GM23338 (cell line): ENCODE results near the gene CELA3B. TPM values are rescaled to one million over a fixed set of nuclear protein-coding genes. Genes with fewer than 3 reads are reported as not detected.
"Not testable (repeated sequence)": the region's sequence is repeated elsewhere in the genome, so short reads cannot be mapped to it uniquely, and the experiment has no call there.

Source experiments
- ATAC-seq: fragments of 200-7000 bp; cut with Tn5 transposase; 3 replicates; pipeline ENCODE4 v1.9.1; 2020
- DNase-seq: peaks from one replicate; pipeline ENCODE4 v3.0.0-alpha.2; 2015; ENCODE audit warnings: low spot score
- H2AFZ ChIP-seq: fragments of 200-600 bp; sonication (generic); 2 replicates; pipeline ENCODE4 v1.8.0; 2016; ENCODE audit warnings: antibody characterized with exemption, mild to moderate bottlenecking, moderate library complexity
- H3F3A ChIP-seq: fragments of 200-600 bp; sonication (generic); replicated peaks from 2 replicates; pipeline ENCODE4 v1.8.0; 2017; ENCODE audit warnings: antibody characterized with exemption, mixed run types, low read depth
- H3K27ac ChIP-seq: fragments of 200-600 bp; sonication (generic); 2 replicates; pipeline ENCODE4 v1.6.1; 2016; ENCODE audit warnings: low read depth
- H3K27me3 ChIP-seq: fragments of 200-600 bp; sonication (generic); 2 replicates; pipeline ENCODE4 v1.8.0; 2016; ENCODE audit warnings: mild to moderate bottlenecking, mixed run types, moderate library complexity; ENCODE audit not compliant: insufficient read depth
- H3K36me3 ChIP-seq: fragments of 200-600 bp; sonication (generic); 2 replicates; pipeline ENCODE4 v1.8.0; 2016; ENCODE audit warnings: mild to moderate bottlenecking; ENCODE audit not compliant: insufficient read depth
- H3K4me1 ChIP-seq: fragments of 200-600 bp; sonication (generic); 2 replicates; pipeline ENCODE4 v1.8.0; 2016; ENCODE audit warnings: mild to moderate bottlenecking, moderate library complexity; ENCODE audit not compliant: insufficient read depth
- H3K4me2 ChIP-seq: fragments of 200-600 bp; sonication (generic); 2 replicates; pipeline ENCODE4 v1.7.1; 2017; ENCODE audit warnings: mixed run types
- H3K4me3 ChIP-seq: fragments of 200-600 bp; sonication (generic); 2 replicates; pipeline ENCODE4 v1.6.1; 2016; ENCODE audit warnings: mixed run types
- H3K79me2 ChIP-seq: fragments of 200-600 bp; sonication (generic); replicated peaks from 2 replicates; pipeline ENCODE4 v1.8.0; 2017; ENCODE audit warnings: mild to moderate bottlenecking; ENCODE audit not compliant: insufficient read depth
- H3K9me2 ChIP-seq: fragments of 200-600 bp; sonication (generic); 2 replicates; pipeline ENCODE4 v1.8.0; 2017; ENCODE audit not compliant: insufficient read depth
- H4K20me1 ChIP-seq: fragments of 200-600 bp; sonication (generic); replicated peaks from 2 replicates; pipeline ENCODE4 v1.8.0; 2017; ENCODE audit warnings: mild to moderate bottlenecking; ENCODE audit not compliant: insufficient read depth
- H3K27ac Mint-ChIP-seq: 2 replicates; pipeline ENCODE4 v1.8.0; 2020; ENCODE audit warnings: inconsistent platforms, mild to moderate bottlenecking, moderate library complexity, mixed read lengths
- H3K27me3 Mint-ChIP-seq: 3 replicates; pipeline ENCODE4 v1.8.0; 2022; ENCODE audit warnings: low read depth, mild to moderate bottlenecking, moderate library complexity, mixed read lengths, inconsistent platforms; ENCODE audit not compliant: insufficient read depth, poor library complexity
- H3K36me3 Mint-ChIP-seq: 3 replicates; pipeline ENCODE4 v1.8.0; 2021; ENCODE audit warnings: low read depth, mild to moderate bottlenecking, inconsistent platforms, moderate library complexity, mixed read lengths
- H3K4me1 Mint-ChIP-seq: 3 replicates; pipeline ENCODE4 v1.8.0; 2020; ENCODE audit warnings: mild to moderate bottlenecking, inconsistent platforms, mixed read lengths
- H3K4me3 Mint-ChIP-seq: 3 replicates; pipeline ENCODE4 v1.8.0; 2021; ENCODE audit warnings: moderate library complexity, mild to moderate bottlenecking, inconsistent platforms, mixed read lengths
- H3K9me3 Mint-ChIP-seq: 3 replicates; pipeline ENCODE4 v1.8.0; 2020; ENCODE audit warnings: moderate library complexity, mild to moderate bottlenecking, inconsistent platforms, mixed read lengths
- CREB1 ChIP-seq: fragments of 250-450 bp; sonication (Bioruptor Pico); IDR thresholded peaks from 2 replicates; pipeline ENCODE4 v1.5.0; 2020; ENCODE audit warnings: low read depth, mild to moderate bottlenecking, moderate library complexity
- CTCF ChIP-seq, 2 experiments: fragments of 200-600 bp in 1 of 2; sonication (generic) in 1 of 2; conservative IDR thresholded peaks; 2 replicates each; pipeline versions ENCODE4 v1.5.1 to v1.6.1; 2016 to 2017; ENCODE audit warnings: antibody characterized with exemption in 2 of 2, low read depth in 2 of 2, mild to moderate bottlenecking in 2 of 2, moderate library complexity in 1 of 2
- EZH2phosphoT487 ChIP-seq: fragments of 200-600 bp; sonication (generic); IDR thresholded peaks from one replicate; pipeline ENCODE4 v1.8.1; 2018; ENCODE audit warnings: antibody characterized with exemption; ENCODE audit not compliant: unreplicated experiment
- JUNB ChIP-seq: IDR thresholded peaks from one replicate; pipeline ENCODE4 v1.6.1; 2016; ENCODE audit warnings: antibody characterized with exemption; ENCODE audit not compliant: unreplicated experiment
- NANOG ChIP-seq: IDR thresholded peaks from 2 replicates; pipeline ENCODE4 v1.6.1; 2016; ENCODE audit warnings: antibody characterized with exemption, borderline replicate concordance
- STAT1 ChIP-seq: IDR thresholded peaks from one replicate; pipeline ENCODE4 v1.6.1; 2016; ENCODE audit warnings: antibody characterized with exemption; ENCODE audit not compliant: unreplicated experiment
- ZNF114 ChIP-seq: fragments of 250-450 bp; sonication (Bioruptor Pico); IDR thresholded peaks from 2 replicates; pipeline ENCODE4 v1.5.0; 2020; ENCODE audit warnings: mild to moderate bottlenecking, moderate library complexity
- ZNF331 ChIP-seq: fragments of 250-450 bp; sonication (Bioruptor Pico); IDR thresholded peaks from 2 replicates; pipeline ENCODE4 v1.5.0; 2020; ENCODE audit warnings: low read depth, mild to moderate bottlenecking, moderate library complexity
- ZNF462 ChIP-seq: fragments of 250-450 bp; sonication (Bioruptor Pico); IDR thresholded peaks from 2 replicates; pipeline ENCODE4 v1.5.0; 2020; ENCODE audit warnings: mild to moderate bottlenecking, moderate library complexity
- polyA plus RNA-seq: library from polyadenylated mRNA; unstranded; fragments of >200 nt; fragmentation: Nextera tagmentation; extraction: Ambion mirVana; gene quantifications from 2 replicates; pipeline ENCODE4 v1.2.1, GENCODE V29; 2016
- total RNA-seq: library from RNA; depleted of rRNA; stranded (reverse); fragments of >200 nt; shearing (Covaris generic); gene quantifications from 2 replicates; pipeline ENCODE4 v1.2.3, GENCODE V29; 2014

Gene CELA3B
- total and polyA plus RNA-seq, 2 experiments from 2014 or later, result not detected

GRCh38 chr1:22031214-22031962, 54.6 kb downstream of the CELA3B start:
- TF ChIP-seq ZNF462 (CRISPR knock-in tag) (no peak), EZH2phosphoT487 (no peak), STAT1 (no peak), JUNB (no peak), ZNF114 (CRISPR knock-in tag) (no peak), NANOG (no peak), CREB1 (CRISPR knock-in tag) (no peak), CTCF (conservative IDR thresholded peaks at IDR 0.05; ENCODE audit: low read depth in 2 of 2) (no peak), ZNF331 (no peak)

GRCh38 chr1:22034834-22035233, 58.0 kb downstream of the CELA3B start:
- not testable (repeated sequence) for H3K79me2 ChIP-seq, H3K4me3 ChIP-seq, H3K27me3 ChIP-seq, DNase-seq, H3K27me3 Mint-ChIP-seq, H3K9me2 ChIP-seq, H3K4me2 ChIP-seq, H3K4me3 Mint-ChIP-seq, H3K27ac ChIP-seq, H4K20me1 ChIP-seq, H3K36me3 Mint-ChIP-seq, H3K27ac Mint-ChIP-seq, H3K36me3 ChIP-seq, H3F3A ChIP-seq, ATAC-seq, H3K4me1 Mint-ChIP-seq, H3K9me3 Mint-ChIP-seq, H2AFZ ChIP-seq
- H3K4me1 ChIP-seq, result peaks cover 16% of the 10 kb centered on the region; the same call in 1 of the 2 replicates

More at GRCh38 chr1:22031214-22031962, 54.6 kb downstream of the CELA3B start:
- H3K4me3 ChIP-seq, result no peak overlapping the region
- no peaks in the 10 kb centered on the region for H3K36me3 ChIP-seq
- no peak for DNase-seq
- H3K9me3 Mint-ChIP-seq, result no peaks in the 10 kb centered on the region
- H2AFZ ChIP-seq, result no peak overlapping the region
- no peaks in the 10 kb centered on the region for H4K20me1 ChIP-seq
- H3K79me2 ChIP-seq, result peaks cover 11% of the 10 kb centered on the region
- 0 out of 2 replicates have a peak overlapping the region, but pooled peaks have one; percentile 32 for H3K27ac ChIP-seq
- peaks cover 6% of the 10 kb centered on the region; the same call in 1 of the 3 replicates for H3K36me3 Mint-ChIP-seq
- no peaks in the 10 kb centered on the region for H3K27me3 ChIP-seq
- ATAC-seq, result no peak
- H3K4me2 ChIP-seq, result no peak overlapping the region
- peaks cover under 1% of the 10 kb centered on the region; the same call in 1 of the 2 replicates for H3K4me1 ChIP-seq
- no peaks in the 10 kb centered on the region for H3K9me2 ChIP-seq
- H3K27ac Mint-ChIP-seq, result no peak overlapping the region
- H3K27me3 Mint-ChIP-seq, result no peaks in the 10 kb centered on the region
- H3F3A ChIP-seq, result no peaks in the 10 kb centered on the region
- H3K4me3 Mint-ChIP-seq, result no peak overlapping the region
- peaks cover 2% of the 10 kb centered on the region; the same call in 2 of the 3 replicates for H3K4me1 Mint-ChIP-seq
